Liver (tissue), 9 donors: Measurements from ENCODE around the gene ZBTB7A. TPM values are rescaled to one million over a fixed set of nuclear protein-coding genes. Genes with fewer than 3 reads are reported as not detected.

Source experiments
- DNase-seq: peaks from one replicate; pipeline ENCODE4 v3.0.0-alpha.2; 2017; ENCODE audit warnings: low spot score
- H3K27ac ChIP-seq, 2 donors: one replicate each; pipeline ENCODE4 v1.7.0; 2013; ENCODE audit warnings: inconsistent platforms in 2 of 2, low read length in 2 of 2, control low read depth in 1 of 2, low read depth in 1 of 2, mild to moderate bottlenecking in 1 of 2
- H3K27me3 ChIP-seq, 4 donors: one replicate each; pipeline versions ENCODE4 v1.6.1 to v1.7.0; 2013; ENCODE audit warnings: low read length in 3 of 4, inconsistent platforms in 1 of 4, mild to moderate bottlenecking in 1 of 4, moderate library complexity in 1 of 4; ENCODE audit not compliant: control insufficient read depth in 4 of 4, insufficient read depth in 4 of 4
- H3K36me3 ChIP-seq, 4 donors: one replicate each; pipeline versions ENCODE4 v1.6.1 to v1.7.0; 2013; ENCODE audit warnings: low read length in 3 of 4, mild to moderate bottlenecking in 3 of 4, low read depth in 1 of 4, moderate library complexity in 1 of 4; ENCODE audit not compliant: control insufficient read depth in 4 of 4, insufficient read depth in 3 of 4
- H3K4me1 ChIP-seq, 4 donors: one replicate each; pipeline versions ENCODE4 v1.6.1 to v1.7.0; 2013; ENCODE audit warnings: low read length in 3 of 4, mild to moderate bottlenecking in 3 of 4, moderate library complexity in 1 of 4; ENCODE audit not compliant: control insufficient read depth in 4 of 4, insufficient read depth in 4 of 4
- H3K4me3 ChIP-seq, 3 donors: one replicate each; pipeline versions ENCODE4 v1.6.1 to v1.7.0; 2013; ENCODE audit warnings: low read length in 3 of 3, control low read depth in 1 of 3, low read depth in 1 of 3, mild to moderate bottlenecking in 1 of 3
- H3K9ac ChIP-seq, 2 donors: one replicate each; pipeline ENCODE4 v1.7.0; 2013; ENCODE audit warnings: low read length in 2 of 2, mild to moderate bottlenecking in 2 of 2, moderate library complexity in 2 of 2, control low read depth in 1 of 2, low read depth in 1 of 2
- H3K9me3 ChIP-seq, 4 donors: one replicate each; pipeline versions ENCODE4 v1.6.1 to v1.7.0; 2013; ENCODE audit warnings: low read length in 3 of 4; ENCODE audit not compliant: control insufficient read depth in 4 of 4
- ATF3 ChIP-seq: IDR thresholded peaks from 2 replicates; pipeline ENCODE4 v1.6.1; 2016; ENCODE audit warnings: antibody characterized with exemption
- CTCF ChIP-seq: fragments of 150-350 bp; IDR thresholded peaks from 2 replicates; pipeline ENCODE4 v1.5.1; 2017; ENCODE audit warnings: improper control_type of control experiment, low read depth, low read length; ENCODE audit not compliant: missing input control
- EGR1 ChIP-seq, 2 donors: IDR thresholded peaks; 2 replicates each; pipeline ENCODE4 v1.6.1; 2016 to 2018; ENCODE audit warnings: antibody characterized with exemption in 2 of 2, low read depth in 2 of 2
- FOXA1 ChIP-seq: IDR thresholded peaks from 2 replicates; pipeline ENCODE4 v1.6.1; 2016; ENCODE audit warnings: antibody characterized with exemption
- FOXA2 ChIP-seq: IDR thresholded peaks from 2 replicates; pipeline ENCODE4 v1.6.1; 2016; ENCODE audit warnings: antibody characterized with exemption
- GABPA ChIP-seq, 2 donors: IDR thresholded peaks in 1 of 2; conservative IDR thresholded peaks in 1 of 2; 2 replicates each; pipeline ENCODE4 v1.6.1; 2016; ENCODE audit warnings: antibody characterized with exemption in 2 of 2, mild to moderate bottlenecking in 1 of 2, moderate library complexity in 1 of 2
- HNF4A ChIP-seq, 2 donors: conservative IDR thresholded peaks; 2 replicates each; pipeline ENCODE4 v1.6.1; 2016; ENCODE audit warnings: antibody characterized with exemption in 2 of 2, mild to moderate bottlenecking in 2 of 2
- HNF4G ChIP-seq: IDR thresholded peaks from 2 replicates; pipeline ENCODE4 v1.6.1; 2016; ENCODE audit warnings: antibody characterized with exemption
- JUND ChIP-seq, 2 donors: IDR thresholded peaks; 2 replicates each; pipeline ENCODE4 v1.6.1; 2016; ENCODE audit warnings: antibody characterized with exemption in 2 of 2
- MAX ChIP-seq: IDR thresholded peaks from 2 replicates; pipeline ENCODE4 v1.6.1; 2016; ENCODE audit warnings: antibody characterized with exemption
- NR2F2 ChIP-seq: IDR thresholded peaks from 2 replicates; pipeline ENCODE4 v1.6.1; 2016; ENCODE audit warnings: antibody characterized with exemption
- RAD21 ChIP-seq, 2 donors: IDR thresholded peaks; 2 replicates each; pipeline ENCODE4 v1.6.1; 2016; ENCODE audit warnings: antibody characterized with exemption in 2 of 2, mild to moderate bottlenecking in 2 of 2
- RXRA ChIP-seq, 2 donors: IDR thresholded peaks; 2 replicates each; pipeline ENCODE4 v1.6.1; 2017 to 2018; ENCODE audit warnings: antibody characterized with exemption in 2 of 2, mild to moderate bottlenecking in 1 of 2
- SP1 ChIP-seq: IDR thresholded peaks from 2 replicates; pipeline ENCODE4 v1.6.1; 2018; ENCODE audit warnings: antibody characterized with exemption, mild to moderate bottlenecking
- TAF1 ChIP-seq: conservative IDR thresholded peaks from 2 replicates; pipeline ENCODE4 v1.6.1; 2016; ENCODE audit warnings: antibody characterized with exemption, mild to moderate bottlenecking
- YY1 ChIP-seq: IDR thresholded peaks from 2 replicates; pipeline ENCODE4 v1.6.1; 2016; ENCODE audit warnings: antibody characterized with exemption, mild to moderate bottlenecking
- WGBS: extraction: QIAGEN DNeasy Blood & Tissue Kit; methylation state at CpG from one replicate; pipeline ENCODE4 v1.1.7; 2013; 5-methylcytosine and 5-hydroxymethylcytosine counted together
- polyA plus RNA-seq, 2 donors: library from polyadenylated mRNA; stranded (reverse) in 1 of 2; unstranded in 1 of 2; fragments of 200-250 nt in 1 of 2; fragments of >200 nt in 1 of 2; fragmentation: Nextera tagmentation in 1 of 2; extraction: Ambion mirVana in 1 of 2; gene quantifications; one replicate each; pipeline versions ENCODE4 v1.2.1 to v1.2.3, GENCODE V29; 2013 to 2015
- total RNA-seq, 2 donors: library from RNA; depleted of rRNA; stranded (reverse); fragments of >200 nt; gene quantifications; one replicate each; pipeline ENCODE4 v1.2.3, GENCODE V29; 2014
- TF ChIP-seq, protein P1 (sequence below): IDR thresholded peaks from 2 replicates; pipeline ENCODE4 v1.6.1; 2016; ENCODE audit warnings: antibody characterized with exemption
- TF ChIP-seq, protein P2 (sequence below): IDR thresholded peaks from 2 replicates; pipeline ENCODE4 v1.6.1; 2016; ENCODE audit warnings: antibody characterized with exemption, mild to moderate bottlenecking
- donor health status: healthy.
- donor health status: healthy.
- donor health status: healthy.
- donor health status: healthy.
- donor health status: healthy.

Gene ZBTB7A
- total and polyA plus RNA-seq, 4 donors = 2.9 to 28.9 (median 17.6) TPM

- 2% methylated on average over 55 of the region's 55 CpGs for WGBS
Measured at GRCh38 chr19:4007836-4008539, 58.7 kb downstream of the ZBTB7A start.

More at GRCh38 chr19:4007836-4008539, 58.7 kb downstream of the ZBTB7A start:
- peak; percentile 57 for DNase-seq
- Histone ChIP-seq H3K27ac (peak overlapping the region; percentile 23 to 71), H3K4me3 (peak overlapping the region; percentile 73 to 99 (median 92)), H3K36me3 (peaks cover 0 to 2% (median 0%) of the 10 kb centered on the region in 4 donors), H3K9me3 (no peaks in the 10 kb centered on the region), H3K27me3 (no peaks in the 10 kb centered on the region), H3K9ac (peak overlapping the region; percentile 73 to 75), H3K4me1 (peaks cover 24 to 55% (median 43%) of the 10 kb centered on the region in 4 donors)
- TF ChIP-seq ATF3 = no peak
- no peak for TF ChIP-seq GABPA (IDR thresholded peaks at IDR 0.05 in 1 of 2, conservative IDR thresholded peaks at IDR 0.05 in 1 of 2)
- TF ChIP-seq HNF4A (conservative IDR thresholded peaks at IDR 0.05) = no peak
- no peak for TF ChIP-seq TAF1
- no peak for TF ChIP-seq FOXA1
- TF ChIP-seq YY1 = no peak
- no peak for TF ChIP-seq RXRA (IDR thresholded peaks at IDR 0.05)
- no peak for TF ChIP-seq FOXA2
- no peak for TF ChIP-seq MAX
- no peak for TF ChIP-seq JUND (IDR thresholded peaks at IDR 0.05)
- TF ChIP-seq, protein P1, sequence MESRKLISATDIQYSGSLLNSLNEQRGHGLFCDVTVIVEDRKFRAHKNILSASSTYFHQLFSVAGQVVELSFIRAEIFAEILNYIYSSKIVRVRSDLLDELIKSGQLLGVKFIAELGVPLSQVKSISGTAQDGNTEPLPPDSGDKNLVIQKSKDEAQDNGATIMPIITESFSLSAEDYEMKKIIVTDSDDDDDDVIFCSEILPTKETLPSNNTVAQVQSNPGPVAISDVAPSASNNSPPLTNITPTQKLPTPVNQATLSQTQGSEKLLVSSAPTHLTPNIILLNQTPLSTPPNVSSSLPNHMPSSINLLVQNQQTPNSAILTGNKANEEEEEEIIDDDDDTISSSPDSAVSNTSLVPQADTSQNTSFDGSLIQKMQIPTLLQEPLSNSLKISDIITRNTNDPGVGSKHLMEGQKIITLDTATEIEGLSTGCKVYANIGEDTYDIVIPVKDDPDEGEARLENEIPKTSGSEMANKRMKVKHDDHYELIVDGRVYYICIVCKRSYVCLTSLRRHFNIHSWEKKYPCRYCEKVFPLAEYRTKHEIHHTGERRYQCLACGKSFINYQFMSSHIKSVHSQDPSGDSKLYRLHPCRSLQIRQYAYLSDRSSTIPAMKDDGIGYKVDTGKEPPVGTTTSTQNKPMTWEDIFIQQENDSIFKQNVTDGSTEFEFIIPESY = no peak
- TF ChIP-seq, protein P2, sequence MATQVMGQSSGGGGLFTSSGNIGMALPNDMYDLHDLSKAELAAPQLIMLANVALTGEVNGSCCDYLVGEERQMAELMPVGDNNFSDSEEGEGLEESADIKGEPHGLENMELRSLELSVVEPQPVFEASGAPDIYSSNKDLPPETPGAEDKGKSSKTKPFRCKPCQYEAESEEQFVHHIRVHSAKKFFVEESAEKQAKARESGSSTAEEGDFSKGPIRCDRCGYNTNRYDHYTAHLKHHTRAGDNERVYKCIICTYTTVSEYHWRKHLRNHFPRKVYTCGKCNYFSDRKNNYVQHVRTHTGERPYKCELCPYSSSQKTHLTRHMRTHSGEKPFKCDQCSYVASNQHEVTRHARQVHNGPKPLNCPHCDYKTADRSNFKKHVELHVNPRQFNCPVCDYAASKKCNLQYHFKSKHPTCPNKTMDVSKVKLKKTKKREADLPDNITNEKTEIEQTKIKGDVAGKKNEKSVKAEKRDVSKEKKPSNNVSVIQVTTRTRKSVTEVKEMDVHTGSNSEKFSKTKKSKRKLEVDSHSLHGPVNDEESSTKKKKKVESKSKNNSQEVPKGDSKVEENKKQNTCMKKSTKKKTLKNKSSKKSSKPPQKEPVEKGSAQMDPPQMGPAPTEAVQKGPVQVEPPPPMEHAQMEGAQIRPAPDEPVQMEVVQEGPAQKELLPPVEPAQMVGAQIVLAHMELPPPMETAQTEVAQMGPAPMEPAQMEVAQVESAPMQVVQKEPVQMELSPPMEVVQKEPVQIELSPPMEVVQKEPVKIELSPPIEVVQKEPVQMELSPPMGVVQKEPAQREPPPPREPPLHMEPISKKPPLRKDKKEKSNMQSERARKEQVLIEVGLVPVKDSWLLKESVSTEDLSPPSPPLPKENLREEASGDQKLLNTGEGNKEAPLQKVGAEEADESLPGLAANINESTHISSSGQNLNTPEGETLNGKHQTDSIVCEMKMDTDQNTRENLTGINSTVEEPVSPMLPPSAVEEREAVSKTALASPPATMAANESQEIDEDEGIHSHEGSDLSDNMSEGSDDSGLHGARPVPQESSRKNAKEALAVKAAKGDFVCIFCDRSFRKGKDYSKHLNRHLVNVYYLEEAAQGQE = no peak
- no peak for TF ChIP-seq EGR1 (IDR thresholded peaks at IDR 0.05; ENCODE audit: low read depth in 2 of 2)
- no peak for TF ChIP-seq RAD21 (IDR thresholded peaks at IDR 0.05)
- TF ChIP-seq SP1 = no peak
- TF ChIP-seq HNF4G = no peak
- no peak for TF ChIP-seq CTCF
- TF ChIP-seq NR2F2 = no peak
